Measurements from ENCODE around the gene ARHGAP28.

- TF ChIP-seq CTCF (IDR thresholded peaks at IDR 0.05) = no peak
- TF ChIP-seq EP300 (IDR thresholded peaks at IDR 0.05) = no peak
- TF ChIP-seq POLR2A (IDR thresholded peaks at IDR 0.05) = no peak
Observed at GRCh38 chr18:6731222-6731596, 1.7 kb downstream of the ARHGAP28 start.
